GM23338 (cell line): ENCODE measurements around the gene FCRL4. TPM values are rescaled to one million over a fixed set of nuclear protein-coding genes. Genes with fewer than 3 reads are reported as not detected.

Experiments
- ATAC-seq: fragments of 200-7000 bp; cut with Tn5 transposase; 3 replicates; pipeline ENCODE4 v1.9.1; 2020
- DNase-seq: peaks from one replicate; pipeline ENCODE4 v3.0.0-alpha.2; 2015; ENCODE audit warnings: low spot score
- H2AFZ ChIP-seq: fragments of 200-600 bp; sonication (generic); 2 replicates; pipeline ENCODE4 v1.8.0; 2016; ENCODE audit warnings: antibody characterized with exemption, mild to moderate bottlenecking, moderate library complexity
- H3F3A ChIP-seq: fragments of 200-600 bp; sonication (generic); replicated peaks from 2 replicates; pipeline ENCODE4 v1.8.0; 2017; ENCODE audit warnings: antibody characterized with exemption, mixed run types, low read depth
- H3K27ac ChIP-seq: fragments of 200-600 bp; sonication (generic); 2 replicates; pipeline ENCODE4 v1.6.1; 2016; ENCODE audit warnings: low read depth
- H3K27me3 ChIP-seq: fragments of 200-600 bp; sonication (generic); 2 replicates; pipeline ENCODE4 v1.8.0; 2016; ENCODE audit warnings: mild to moderate bottlenecking, mixed run types, moderate library complexity; ENCODE audit not compliant: insufficient read depth
- H3K36me3 ChIP-seq: fragments of 200-600 bp; sonication (generic); 2 replicates; pipeline ENCODE4 v1.8.0; 2016; ENCODE audit warnings: mild to moderate bottlenecking; ENCODE audit not compliant: insufficient read depth
- H3K4me1 ChIP-seq: fragments of 200-600 bp; sonication (generic); 2 replicates; pipeline ENCODE4 v1.8.0; 2016; ENCODE audit warnings: mild to moderate bottlenecking, moderate library complexity; ENCODE audit not compliant: insufficient read depth
- H3K4me2 ChIP-seq: fragments of 200-600 bp; sonication (generic); 2 replicates; pipeline ENCODE4 v1.7.1; 2017; ENCODE audit warnings: mixed run types
- H3K4me3 ChIP-seq: fragments of 200-600 bp; sonication (generic); 2 replicates; pipeline ENCODE4 v1.6.1; 2016; ENCODE audit warnings: mixed run types
- H3K79me2 ChIP-seq: fragments of 200-600 bp; sonication (generic); replicated peaks from 2 replicates; pipeline ENCODE4 v1.8.0; 2017; ENCODE audit warnings: mild to moderate bottlenecking; ENCODE audit not compliant: insufficient read depth
- H3K9me2 ChIP-seq: fragments of 200-600 bp; sonication (generic); 2 replicates; pipeline ENCODE4 v1.8.0; 2017; ENCODE audit not compliant: insufficient read depth
- H4K20me1 ChIP-seq: fragments of 200-600 bp; sonication (generic); replicated peaks from 2 replicates; pipeline ENCODE4 v1.8.0; 2017; ENCODE audit warnings: mild to moderate bottlenecking; ENCODE audit not compliant: insufficient read depth
- H3K27ac Mint-ChIP-seq: 2 replicates; pipeline ENCODE4 v1.8.0; 2020; ENCODE audit warnings: inconsistent platforms, mild to moderate bottlenecking, moderate library complexity, mixed read lengths
- H3K27me3 Mint-ChIP-seq: 3 replicates; pipeline ENCODE4 v1.8.0; 2022; ENCODE audit warnings: low read depth, mild to moderate bottlenecking, moderate library complexity, mixed read lengths, inconsistent platforms; ENCODE audit not compliant: insufficient read depth, poor library complexity
- H3K36me3 Mint-ChIP-seq: 3 replicates; pipeline ENCODE4 v1.8.0; 2021; ENCODE audit warnings: low read depth, mild to moderate bottlenecking, inconsistent platforms, moderate library complexity, mixed read lengths
- H3K4me1 Mint-ChIP-seq: 3 replicates; pipeline ENCODE4 v1.8.0; 2020; ENCODE audit warnings: mild to moderate bottlenecking, inconsistent platforms, mixed read lengths
- H3K4me3 Mint-ChIP-seq: 3 replicates; pipeline ENCODE4 v1.8.0; 2021; ENCODE audit warnings: moderate library complexity, mild to moderate bottlenecking, inconsistent platforms, mixed read lengths
- H3K9me3 Mint-ChIP-seq: 3 replicates; pipeline ENCODE4 v1.8.0; 2020; ENCODE audit warnings: moderate library complexity, mild to moderate bottlenecking, inconsistent platforms, mixed read lengths
- CREB1 ChIP-seq: fragments of 250-450 bp; sonication (Bioruptor Pico); IDR thresholded peaks from 2 replicates; pipeline ENCODE4 v1.5.0; 2020; ENCODE audit warnings: low read depth, mild to moderate bottlenecking, moderate library complexity
- EZH2 ChIP-seq: fragments of 200-600 bp; sonication (generic); IDR thresholded peaks from one replicate; pipeline ENCODE4 v1.8.0; 2017; ENCODE audit warnings: antibody characterized with exemption, mild to moderate bottlenecking, low read depth; ENCODE audit not compliant: unreplicated experiment
- EZH2phosphoT487 ChIP-seq: fragments of 200-600 bp; sonication (generic); IDR thresholded peaks from one replicate; pipeline ENCODE4 v1.8.1; 2018; ENCODE audit warnings: antibody characterized with exemption; ENCODE audit not compliant: unreplicated experiment
- JUNB ChIP-seq: IDR thresholded peaks from one replicate; pipeline ENCODE4 v1.6.1; 2016; ENCODE audit warnings: antibody characterized with exemption; ENCODE audit not compliant: unreplicated experiment
- NANOG ChIP-seq: IDR thresholded peaks from 2 replicates; pipeline ENCODE4 v1.6.1; 2016; ENCODE audit warnings: antibody characterized with exemption, borderline replicate concordance
- POLR2AphosphoS5 ChIP-seq: IDR thresholded peaks from 2 replicates; pipeline ENCODE4 v1.6.1; 2016; ENCODE audit warnings: antibody characterized with exemption, low read depth
- STAT1 ChIP-seq: IDR thresholded peaks from one replicate; pipeline ENCODE4 v1.6.1; 2016; ENCODE audit warnings: antibody characterized with exemption; ENCODE audit not compliant: unreplicated experiment
- ZNF114 ChIP-seq: fragments of 250-450 bp; sonication (Bioruptor Pico); IDR thresholded peaks from 2 replicates; pipeline ENCODE4 v1.5.0; 2020; ENCODE audit warnings: mild to moderate bottlenecking, moderate library complexity
- ZNF331 ChIP-seq: fragments of 250-450 bp; sonication (Bioruptor Pico); IDR thresholded peaks from 2 replicates; pipeline ENCODE4 v1.5.0; 2020; ENCODE audit warnings: low read depth, mild to moderate bottlenecking, moderate library complexity
- polyA plus RNA-seq: library from polyadenylated mRNA; unstranded; fragments of >200 nt; fragmentation: Nextera tagmentation; extraction: Ambion mirVana; gene quantifications from 2 replicates; pipeline ENCODE4 v1.2.1, GENCODE V29; 2016
- total RNA-seq: library from RNA; depleted of rRNA; stranded (reverse); fragments of >200 nt; shearing (Covaris generic); gene quantifications from 2 replicates; pipeline ENCODE4 v1.2.3, GENCODE V29; 2014
- TF ChIP-seq, protein P1 (sequence below): fragments of 250-450 bp; sonication (Bioruptor Pico); IDR thresholded peaks from 2 replicates; pipeline ENCODE4 v1.5.0; 2020; ENCODE audit warnings: mild to moderate bottlenecking, moderate library complexity
- TF ChIP-seq, protein P2 (sequence below): IDR thresholded peaks from one replicate; pipeline ENCODE4 v1.6.1; 2018; ENCODE audit warnings: antibody characterized with exemption; ENCODE audit not compliant: unreplicated experiment
- TF ChIP-seq, protein P3 (sequence below): IDR thresholded peaks from 2 replicates; pipeline ENCODE4 v1.6.1; 2016; ENCODE audit warnings: antibody characterized with exemption
- TF ChIP-seq, protein P4 (sequence below), 2 experiments: fragments of 200-600 bp in 1 of 2; sonication (generic) in 1 of 2; conservative IDR thresholded peaks; 2 replicates each; pipeline versions ENCODE4 v1.5.1 to v1.6.1; 2016 to 2017; ENCODE audit warnings: antibody characterized with exemption in 2 of 2, low read depth in 2 of 2, mild to moderate bottlenecking in 2 of 2, moderate library complexity in 1 of 2

FCRL4 gene
- total and polyA plus RNA-seq, 2 experiments from 2014 or later: not detected

DNA sequence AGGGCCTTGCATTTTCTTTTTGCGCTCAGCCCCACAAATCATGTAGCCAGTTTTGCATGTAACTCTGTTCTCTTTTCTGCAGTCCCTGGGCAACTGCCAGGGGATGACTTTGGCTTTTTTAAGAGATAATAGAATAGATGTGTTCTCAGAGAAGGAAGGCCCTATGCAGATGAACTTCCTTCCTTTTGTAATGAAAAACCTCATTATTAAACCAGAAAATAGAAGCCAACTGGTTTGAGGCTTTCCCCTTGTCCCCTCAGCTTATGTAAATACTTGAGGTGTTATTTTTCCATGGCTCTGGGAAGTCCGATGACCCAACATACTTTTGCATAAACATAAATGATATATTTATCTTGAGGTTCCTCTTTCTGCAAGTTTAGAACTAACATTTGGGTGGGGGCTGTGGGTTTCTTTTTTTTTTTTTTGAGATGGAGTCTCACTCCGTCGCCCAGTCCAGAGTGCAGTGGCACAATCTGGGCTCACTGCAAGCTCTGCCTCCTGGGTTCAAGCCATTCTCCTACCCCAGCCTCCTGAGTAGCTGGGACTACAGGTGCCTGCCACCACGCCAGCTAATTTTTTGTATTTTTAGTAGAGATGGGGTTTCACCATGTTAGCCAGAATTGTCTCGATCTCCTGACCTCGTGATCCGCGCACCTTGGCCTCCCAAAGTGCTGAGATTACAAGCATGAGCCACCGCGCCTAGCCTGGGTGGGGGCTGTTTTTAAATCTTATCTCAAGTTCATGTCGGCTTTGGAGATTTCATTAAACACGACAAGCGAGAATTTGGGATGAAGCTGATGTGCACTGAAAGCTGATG lies 31.2 kb downstream of the FCRL4 start:
- ATAC-seq: peak; percentile 62
- H3K4me3 Mint-ChIP-seq: no peak overlapping the region

More for the DNA sequence above, 31.2 kb downstream of the FCRL4 start:
- H3K4me1 ChIP-seq: peaks cover 34% of the 10 kb centered on the region
- no peaks in the 10 kb centered on the region for H3K27me3 ChIP-seq
- Mint-ChIP-seq H3K4me1 (peaks cover 50% of the 10 kb centered on the region), H3K27ac (peak overlapping the region; percentile 67), H3K36me3 (no peaks in the 10 kb centered on the region; the same call in 2 of the 3 replicates), H3K27me3 (peaks cover 6% of the 10 kb centered on the region), H3K9me3 (no peaks in the 10 kb centered on the region)
- H3F3A ChIP-seq: no peaks in the 10 kb centered on the region
- H3K27ac ChIP-seq: peak overlapping the region; percentile 81
- TF ChIP-seq EZH2 (no peak), CREB1 (CRISPR knock-in tag) (no peak), ZNF114 (CRISPR knock-in tag) (no peak), STAT1 (no peak), JUNB (no peak), POLR2AphosphoS5 (no peak), EZH2phosphoT487 (no peak), ZNF331 (CRISPR knock-in tag) (no peak), NANOG (no peak)
- TF ChIP-seq, protein P1, sequence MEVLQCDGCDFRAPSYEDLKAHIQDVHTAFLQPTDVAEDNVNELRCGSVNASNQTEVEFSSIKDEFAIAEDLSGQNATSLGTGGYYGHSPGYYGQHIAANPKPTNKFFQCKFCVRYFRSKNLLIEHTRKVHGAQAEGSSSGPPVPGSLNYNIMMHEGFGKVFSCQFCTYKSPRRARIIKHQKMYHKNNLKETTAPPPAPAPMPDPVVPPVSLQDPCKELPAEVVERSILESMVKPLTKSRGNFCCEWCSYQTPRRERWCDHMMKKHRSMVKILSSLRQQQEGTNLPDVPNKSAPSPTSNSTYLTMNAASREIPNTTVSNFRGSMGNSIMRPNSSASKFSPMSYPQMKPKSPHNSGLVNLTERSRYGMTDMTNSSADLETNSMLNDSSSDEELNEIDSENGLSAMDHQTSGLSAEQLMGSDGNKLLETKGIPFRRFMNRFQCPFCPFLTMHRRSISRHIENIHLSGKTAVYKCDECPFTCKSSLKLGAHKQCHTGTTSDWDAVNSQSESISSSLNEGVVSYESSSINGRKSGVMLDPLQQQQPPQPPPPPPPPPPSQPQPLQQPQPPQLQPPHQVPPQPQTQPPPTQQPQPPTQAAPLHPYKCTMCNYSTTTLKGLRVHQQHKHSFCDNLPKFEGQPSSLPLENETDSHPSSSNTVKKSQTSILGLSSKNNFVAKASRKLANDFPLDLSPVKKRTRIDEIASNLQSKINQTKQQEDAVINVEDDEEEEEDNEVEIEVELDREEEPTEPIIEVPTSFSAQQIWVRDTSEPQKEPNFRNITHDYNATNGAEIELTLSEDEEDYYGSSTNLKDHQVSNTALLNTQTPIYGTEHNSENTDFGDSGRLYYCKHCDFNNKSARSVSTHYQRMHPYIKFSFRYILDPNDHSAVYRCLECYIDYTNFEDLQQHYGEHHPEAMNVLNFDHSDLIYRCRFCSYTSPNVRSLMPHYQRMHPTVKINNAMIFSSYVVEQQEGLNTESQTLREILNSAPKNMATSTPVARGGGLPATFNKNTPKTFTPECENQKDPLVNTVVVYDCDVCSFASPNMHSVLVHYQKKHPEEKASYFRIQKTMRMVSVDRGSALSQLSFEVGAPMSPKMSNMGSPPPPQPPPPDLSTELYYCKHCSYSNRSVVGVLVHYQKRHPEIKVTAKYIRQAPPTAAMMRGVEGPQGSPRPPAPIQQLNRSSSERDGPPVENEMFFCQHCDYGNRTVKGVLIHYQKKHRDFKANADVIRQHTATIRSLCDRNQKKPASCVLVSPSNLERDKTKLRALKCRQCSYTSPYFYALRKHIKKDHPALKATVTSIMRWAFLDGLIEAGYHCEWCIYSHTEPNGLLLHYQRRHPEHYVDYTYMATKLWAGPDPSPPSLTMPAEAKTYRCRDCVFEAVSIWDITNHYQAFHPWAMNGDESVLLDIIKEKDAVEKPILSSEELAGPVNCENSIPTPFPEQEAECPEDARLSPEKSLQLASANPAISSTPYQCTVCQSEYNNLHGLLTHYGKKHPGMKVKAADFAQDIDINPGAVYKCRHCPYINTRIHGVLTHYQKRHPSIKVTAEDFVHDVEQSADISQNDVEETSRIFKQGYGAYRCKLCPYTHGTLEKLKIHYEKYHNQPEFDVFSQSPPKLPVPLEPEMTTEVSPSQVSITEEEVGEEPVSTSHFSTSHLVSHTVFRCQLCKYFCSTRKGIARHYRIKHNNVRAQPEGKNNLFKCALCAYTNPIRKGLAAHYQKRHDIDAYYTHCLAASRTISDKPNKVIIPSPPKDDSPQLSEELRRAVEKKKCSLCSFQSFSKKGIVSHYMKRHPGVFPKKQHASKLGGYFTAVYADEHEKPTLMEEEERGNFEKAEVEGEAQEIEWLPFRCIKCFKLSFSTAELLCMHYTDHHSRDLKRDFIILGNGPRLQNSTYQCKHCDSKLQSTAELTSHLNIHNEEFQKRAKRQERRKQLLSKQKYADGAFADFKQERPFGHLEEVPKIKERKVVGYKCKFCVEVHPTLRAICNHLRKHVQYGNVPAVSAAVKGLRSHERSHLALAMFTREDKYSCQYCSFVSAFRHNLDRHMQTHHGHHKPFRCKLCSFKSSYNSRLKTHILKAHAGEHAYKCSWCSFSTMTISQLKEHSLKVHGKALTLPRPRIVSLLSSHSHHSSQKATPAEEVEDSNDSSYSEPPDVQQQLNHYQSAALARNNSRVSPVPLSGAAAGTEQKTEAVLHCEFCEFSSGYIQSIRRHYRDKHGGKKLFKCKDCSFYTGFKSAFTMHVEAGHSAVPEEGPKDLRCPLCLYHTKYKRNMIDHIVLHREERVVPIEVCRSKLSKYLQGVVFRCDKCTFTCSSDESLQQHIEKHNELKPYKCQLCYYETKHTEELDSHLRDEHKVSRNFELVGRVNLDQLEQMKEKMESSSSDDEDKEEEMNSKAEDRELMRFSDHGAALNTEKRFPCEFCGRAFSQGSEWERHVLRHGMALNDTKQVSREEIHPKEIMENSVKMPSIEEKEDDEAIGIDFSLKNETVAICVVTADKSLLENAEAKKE (CRISPR knock-in tag): no peak
- TF ChIP-seq, protein P2, sequence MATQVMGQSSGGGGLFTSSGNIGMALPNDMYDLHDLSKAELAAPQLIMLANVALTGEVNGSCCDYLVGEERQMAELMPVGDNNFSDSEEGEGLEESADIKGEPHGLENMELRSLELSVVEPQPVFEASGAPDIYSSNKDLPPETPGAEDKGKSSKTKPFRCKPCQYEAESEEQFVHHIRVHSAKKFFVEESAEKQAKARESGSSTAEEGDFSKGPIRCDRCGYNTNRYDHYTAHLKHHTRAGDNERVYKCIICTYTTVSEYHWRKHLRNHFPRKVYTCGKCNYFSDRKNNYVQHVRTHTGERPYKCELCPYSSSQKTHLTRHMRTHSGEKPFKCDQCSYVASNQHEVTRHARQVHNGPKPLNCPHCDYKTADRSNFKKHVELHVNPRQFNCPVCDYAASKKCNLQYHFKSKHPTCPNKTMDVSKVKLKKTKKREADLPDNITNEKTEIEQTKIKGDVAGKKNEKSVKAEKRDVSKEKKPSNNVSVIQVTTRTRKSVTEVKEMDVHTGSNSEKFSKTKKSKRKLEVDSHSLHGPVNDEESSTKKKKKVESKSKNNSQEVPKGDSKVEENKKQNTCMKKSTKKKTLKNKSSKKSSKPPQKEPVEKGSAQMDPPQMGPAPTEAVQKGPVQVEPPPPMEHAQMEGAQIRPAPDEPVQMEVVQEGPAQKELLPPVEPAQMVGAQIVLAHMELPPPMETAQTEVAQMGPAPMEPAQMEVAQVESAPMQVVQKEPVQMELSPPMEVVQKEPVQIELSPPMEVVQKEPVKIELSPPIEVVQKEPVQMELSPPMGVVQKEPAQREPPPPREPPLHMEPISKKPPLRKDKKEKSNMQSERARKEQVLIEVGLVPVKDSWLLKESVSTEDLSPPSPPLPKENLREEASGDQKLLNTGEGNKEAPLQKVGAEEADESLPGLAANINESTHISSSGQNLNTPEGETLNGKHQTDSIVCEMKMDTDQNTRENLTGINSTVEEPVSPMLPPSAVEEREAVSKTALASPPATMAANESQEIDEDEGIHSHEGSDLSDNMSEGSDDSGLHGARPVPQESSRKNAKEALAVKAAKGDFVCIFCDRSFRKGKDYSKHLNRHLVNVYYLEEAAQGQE: no peak
- TF ChIP-seq, protein P3, sequence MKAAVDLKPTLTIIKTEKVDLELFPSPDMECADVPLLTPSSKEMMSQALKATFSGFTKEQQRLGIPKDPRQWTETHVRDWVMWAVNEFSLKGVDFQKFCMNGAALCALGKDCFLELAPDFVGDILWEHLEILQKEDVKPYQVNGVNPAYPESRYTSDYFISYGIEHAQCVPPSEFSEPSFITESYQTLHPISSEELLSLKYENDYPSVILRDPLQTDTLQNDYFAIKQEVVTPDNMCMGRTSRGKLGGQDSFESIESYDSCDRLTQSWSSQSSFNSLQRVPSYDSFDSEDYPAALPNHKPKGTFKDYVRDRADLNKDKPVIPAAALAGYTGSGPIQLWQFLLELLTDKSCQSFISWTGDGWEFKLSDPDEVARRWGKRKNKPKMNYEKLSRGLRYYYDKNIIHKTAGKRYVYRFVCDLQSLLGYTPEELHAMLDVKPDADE: no peak
- TF ChIP-seq, protein P4, sequence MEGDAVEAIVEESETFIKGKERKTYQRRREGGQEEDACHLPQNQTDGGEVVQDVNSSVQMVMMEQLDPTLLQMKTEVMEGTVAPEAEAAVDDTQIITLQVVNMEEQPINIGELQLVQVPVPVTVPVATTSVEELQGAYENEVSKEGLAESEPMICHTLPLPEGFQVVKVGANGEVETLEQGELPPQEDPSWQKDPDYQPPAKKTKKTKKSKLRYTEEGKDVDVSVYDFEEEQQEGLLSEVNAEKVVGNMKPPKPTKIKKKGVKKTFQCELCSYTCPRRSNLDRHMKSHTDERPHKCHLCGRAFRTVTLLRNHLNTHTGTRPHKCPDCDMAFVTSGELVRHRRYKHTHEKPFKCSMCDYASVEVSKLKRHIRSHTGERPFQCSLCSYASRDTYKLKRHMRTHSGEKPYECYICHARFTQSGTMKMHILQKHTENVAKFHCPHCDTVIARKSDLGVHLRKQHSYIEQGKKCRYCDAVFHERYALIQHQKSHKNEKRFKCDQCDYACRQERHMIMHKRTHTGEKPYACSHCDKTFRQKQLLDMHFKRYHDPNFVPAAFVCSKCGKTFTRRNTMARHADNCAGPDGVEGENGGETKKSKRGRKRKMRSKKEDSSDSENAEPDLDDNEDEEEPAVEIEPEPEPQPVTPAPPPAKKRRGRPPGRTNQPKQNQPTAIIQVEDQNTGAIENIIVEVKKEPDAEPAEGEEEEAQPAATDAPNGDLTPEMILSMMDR (conservative IDR thresholded peaks at IDR 0.05; ENCODE audit: low read depth in 2 of 2): no peak
- peak overlapping the region; percentile 47 for H3K4me2 ChIP-seq
- no peaks in the 10 kb centered on the region for H4K20me1 ChIP-seq
- no peaks in the 10 kb centered on the region for H3K36me3 ChIP-seq
- H2AFZ ChIP-seq: no peak overlapping the region
- peak; percentile 27 for DNase-seq
- no peaks in the 10 kb centered on the region; the same call in 1 of the 2 replicates for H3K9me2 ChIP-seq
- H3K4me3 ChIP-seq: no peak overlapping the region
- H3K79me2 ChIP-seq: no peaks in the 10 kb centered on the region
